Epithelial cell of esophagus (primary cell): ENCODE results near the gene MAP3K2.

ENCODE experiments used
- DNase-seq: peaks from one replicate; pipeline ENCODE4 v3.0.0; 2010; ENCODE audit warnings: low read depth
- H3K4me3 ChIP-seq: 2 replicates; pipeline ENCODE4 v1.5.1; 2011; ENCODE audit warnings: mild to moderate bottlenecking, low read length, control low read depth
- TF ChIP-seq, protein P1 (sequence below): IDR thresholded peaks from 2 replicates; pipeline ENCODE4 v1.5.1; 2011; ENCODE audit warnings: low read depth, mild to moderate bottlenecking, low read length, control low read depth, inconsistent platforms; ENCODE audit not compliant: insufficient read depth; ENCODE audit errors: missing control alignments

MAP3K2 gene

GRCh38 chr2:127275356-127275755, 112.4 kb downstream of the MAP3K2 start:
- TF ChIP-seq, protein P1, sequence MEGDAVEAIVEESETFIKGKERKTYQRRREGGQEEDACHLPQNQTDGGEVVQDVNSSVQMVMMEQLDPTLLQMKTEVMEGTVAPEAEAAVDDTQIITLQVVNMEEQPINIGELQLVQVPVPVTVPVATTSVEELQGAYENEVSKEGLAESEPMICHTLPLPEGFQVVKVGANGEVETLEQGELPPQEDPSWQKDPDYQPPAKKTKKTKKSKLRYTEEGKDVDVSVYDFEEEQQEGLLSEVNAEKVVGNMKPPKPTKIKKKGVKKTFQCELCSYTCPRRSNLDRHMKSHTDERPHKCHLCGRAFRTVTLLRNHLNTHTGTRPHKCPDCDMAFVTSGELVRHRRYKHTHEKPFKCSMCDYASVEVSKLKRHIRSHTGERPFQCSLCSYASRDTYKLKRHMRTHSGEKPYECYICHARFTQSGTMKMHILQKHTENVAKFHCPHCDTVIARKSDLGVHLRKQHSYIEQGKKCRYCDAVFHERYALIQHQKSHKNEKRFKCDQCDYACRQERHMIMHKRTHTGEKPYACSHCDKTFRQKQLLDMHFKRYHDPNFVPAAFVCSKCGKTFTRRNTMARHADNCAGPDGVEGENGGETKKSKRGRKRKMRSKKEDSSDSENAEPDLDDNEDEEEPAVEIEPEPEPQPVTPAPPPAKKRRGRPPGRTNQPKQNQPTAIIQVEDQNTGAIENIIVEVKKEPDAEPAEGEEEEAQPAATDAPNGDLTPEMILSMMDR, result no peak

GRCh38 chr2:127270663-127271062, 117.1 kb downstream of the MAP3K2 start:
- TF ChIP-seq, protein P1, result peak; percentile 20
- peak; percentile 7 for DNase-seq
- no peak overlapping the region for H3K4me3 ChIP-seq

More at GRCh38 chr2:127275356-127275755, 112.4 kb downstream of the MAP3K2 start:
- no peak for DNase-seq
- no peak overlapping the region for H3K4me3 ChIP-seq

GRCh38 chr2:127261804-127262406, 125.9 kb downstream of the MAP3K2 start:
- TF ChIP-seq, protein P1, result no peak
- H3K4me3 ChIP-seq, result no peak overlapping the region
- DNase-seq, result no peak

- no peak overlapping the region for H3K4me3 ChIP-seq
- TF ChIP-seq, protein P1, result no peak
- DNase-seq, result no peak
These were observed 128.4 kb downstream of the MAP3K2 start for GRCh38 chr2:127259355-127259754.

DNA sequence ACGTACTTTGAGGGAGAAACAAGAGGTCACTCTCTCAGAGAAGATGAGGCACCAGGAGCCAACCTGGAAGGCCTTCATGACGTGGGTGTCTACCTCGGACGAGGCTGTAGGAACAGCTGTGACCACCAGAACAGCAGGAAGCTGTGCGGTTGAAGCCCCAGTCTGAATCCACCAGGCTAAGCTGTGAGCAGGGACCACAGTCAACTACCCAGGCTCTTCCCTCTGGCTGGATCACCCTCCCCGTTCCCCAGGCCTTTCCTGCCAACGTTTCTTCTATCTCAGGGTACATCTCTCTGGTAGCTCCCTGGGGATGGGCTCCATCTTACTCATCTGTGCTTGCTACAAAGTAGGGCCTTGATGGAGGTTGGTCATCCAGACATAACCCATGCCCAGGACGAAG, 130.9 kb downstream of the MAP3K2 start:
- DNase-seq, result no peak
- H3K4me3 ChIP-seq, result no peak overlapping the region
- TF ChIP-seq, protein P1, result no peak

DNA sequence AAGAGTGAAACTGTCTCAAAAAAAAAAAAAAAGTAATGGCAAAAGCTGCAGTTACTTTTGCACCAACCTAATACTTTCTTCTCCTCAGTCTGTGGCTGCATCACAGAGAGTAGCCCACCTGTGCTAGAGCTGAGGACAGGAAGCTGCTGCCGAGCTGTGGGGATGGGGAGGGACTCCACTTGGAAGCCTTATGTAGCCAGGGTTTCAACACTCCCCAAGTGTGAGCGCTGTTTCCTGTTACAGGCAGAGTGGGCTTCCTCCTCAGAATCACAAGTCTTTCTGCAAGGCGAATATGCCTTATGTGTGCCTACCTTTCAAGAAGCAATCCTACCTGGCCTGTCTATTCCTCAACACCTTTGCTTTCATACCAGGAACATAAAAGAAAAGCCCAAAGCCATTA, 131.4 kb downstream of the MAP3K2 start:
- no peak for DNase-seq
- H3K4me3 ChIP-seq, result no peak overlapping the region
- TF ChIP-seq, protein P1, result no peak

GRCh38 chr2:127255721-127256120, 132.1 kb downstream of the MAP3K2 start:
- no peak for DNase-seq
- no peak overlapping the region for H3K4me3 ChIP-seq
- TF ChIP-seq, protein P1, result no peak
